Colonic mucosa (tissue), 4 donors: Measurements from ENCODE around the gene RAB11A. TPM values are rescaled to one million over a fixed set of nuclear protein-coding genes. Genes with fewer than 3 reads are reported as not detected.

Source experiments
- DNase-seq: peaks from one replicate; pipeline ENCODE4 v3.0.0-alpha.2; 2020
- H3K27ac ChIP-seq: fragments of 200-600 bp; one replicate; pipeline ENCODE4 v1.8.0; 2021
- H3K27me3 ChIP-seq: fragments of 200-600 bp; one replicate; pipeline ENCODE4 v1.8.0; 2021
- H3K36me3 ChIP-seq: fragments of 200-600 bp; one replicate; pipeline ENCODE4 v1.8.0; 2021
- H3K4me1 ChIP-seq: fragments of 200-600 bp; one replicate; pipeline ENCODE4 v1.8.0; 2021; ENCODE audit warnings: mild to moderate bottlenecking
- H3K4me3 ChIP-seq: fragments of 200-600 bp; one replicate; pipeline ENCODE4 v1.8.0; 2021
- H3K9ac ChIP-seq, 2 donors: one replicate each; pipeline ENCODE4 v1.7.0; 2013; ENCODE audit warnings: control low read depth in 2 of 2, low read depth in 2 of 2, low read length in 2 of 2
- H3K9me3 ChIP-seq: fragments of 200-600 bp; one replicate; pipeline ENCODE4 v1.8.0; 2021
- intact Hi-C: fragments of 100-400 bp; cut with DNase I; formaldehyde crosslinking; loops from one replicate; pipeline ENCODE4 v1.14.1; 2022
- total RNA-seq, 2 donors: library from RNA; stranded (reverse); fragmentation: NEBNext Ultra II Directional in 1 of 2; extraction: Animal tissue kit (Norgen Biotek cat#: 25700) in 1 of 2; gene quantifications; one replicate each; pipeline ENCODE4 v1.2.1, GENCODE V29; 2021
- TF ChIP-seq, protein P1 (sequence below): fragments of 200-600 bp; IDR thresholded peaks from one replicate; pipeline ENCODE4 v1.8.0; 2022; ENCODE audit warnings: antibody characterized with exemption, mild to moderate bottlenecking
- donor health status: healthy.
- donor health status: DM: no; HTN: no; CAD: no.
- donor health status: DM: no; HTN: no; CAD: no.

RAB11A gene
- total RNA-seq, 2 donors from 2014 or later: 299 to 377 TPM

DNA sequence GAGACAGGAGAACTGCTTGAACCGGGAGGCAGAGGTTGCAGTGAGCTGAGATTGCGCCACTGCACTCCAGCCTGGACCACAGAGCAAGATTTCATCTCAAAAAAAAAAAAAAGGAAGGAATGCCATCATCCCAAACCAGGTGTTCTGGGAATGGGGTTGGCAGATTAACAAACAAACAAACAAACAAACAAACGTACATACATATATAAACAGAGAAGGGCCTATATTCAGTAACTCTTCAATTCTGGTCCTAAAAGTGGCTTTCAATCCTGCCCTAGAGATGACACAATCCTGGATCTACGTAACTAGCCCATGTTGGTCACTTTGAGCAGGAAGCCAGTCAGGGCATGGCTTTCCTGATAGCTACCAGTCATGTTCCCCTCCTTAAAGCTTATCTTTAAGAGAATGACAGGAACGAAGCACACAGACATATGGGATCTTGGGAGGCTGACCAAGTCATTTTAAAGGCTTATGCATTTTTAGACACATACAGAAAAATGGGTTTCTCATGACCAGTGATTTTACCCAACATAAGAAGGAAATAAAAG lies 29.9 kb upstream of the RAB11A start:
- H3K36me3 ChIP-seq: no peaks in the 10 kb centered on the region
- no peak for DNase-seq
- intact Hi-C loops: no loop called here
- H3K9ac ChIP-seq: no peak overlapping the region
- TF ChIP-seq, protein P1, sequence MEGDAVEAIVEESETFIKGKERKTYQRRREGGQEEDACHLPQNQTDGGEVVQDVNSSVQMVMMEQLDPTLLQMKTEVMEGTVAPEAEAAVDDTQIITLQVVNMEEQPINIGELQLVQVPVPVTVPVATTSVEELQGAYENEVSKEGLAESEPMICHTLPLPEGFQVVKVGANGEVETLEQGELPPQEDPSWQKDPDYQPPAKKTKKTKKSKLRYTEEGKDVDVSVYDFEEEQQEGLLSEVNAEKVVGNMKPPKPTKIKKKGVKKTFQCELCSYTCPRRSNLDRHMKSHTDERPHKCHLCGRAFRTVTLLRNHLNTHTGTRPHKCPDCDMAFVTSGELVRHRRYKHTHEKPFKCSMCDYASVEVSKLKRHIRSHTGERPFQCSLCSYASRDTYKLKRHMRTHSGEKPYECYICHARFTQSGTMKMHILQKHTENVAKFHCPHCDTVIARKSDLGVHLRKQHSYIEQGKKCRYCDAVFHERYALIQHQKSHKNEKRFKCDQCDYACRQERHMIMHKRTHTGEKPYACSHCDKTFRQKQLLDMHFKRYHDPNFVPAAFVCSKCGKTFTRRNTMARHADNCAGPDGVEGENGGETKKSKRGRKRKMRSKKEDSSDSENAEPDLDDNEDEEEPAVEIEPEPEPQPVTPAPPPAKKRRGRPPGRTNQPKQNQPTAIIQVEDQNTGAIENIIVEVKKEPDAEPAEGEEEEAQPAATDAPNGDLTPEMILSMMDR: no peak
- H3K4me3 ChIP-seq: no peak overlapping the region
- H3K27me3 ChIP-seq: no peaks in the 10 kb centered on the region
- no peaks in the 10 kb centered on the region for H3K4me1 ChIP-seq
- no peaks in the 10 kb centered on the region for H3K9me3 ChIP-seq
- H3K27ac ChIP-seq: no peak overlapping the region

- Histone ChIP-seq H3K36me3 (no peaks in the 10 kb centered on the region), H3K4me3 (no peak overlapping the region), H3K27ac (no peak overlapping the region), H3K9ac (no peak overlapping the region), H3K9me3 (no peaks in the 10 kb centered on the region), H3K4me1 (no peaks in the 10 kb centered on the region), H3K27me3 (no peaks in the 10 kb centered on the region)
- DNase-seq: no peak
- intact Hi-C loops: no loop called here
- TF ChIP-seq, protein P1: no peak
Observed at GRCh38 chr15:65839985-65840384, 29.3 kb upstream of the RAB11A start.

GRCh38 chr15:65841121-65841930 lies 28.0 kb upstream of the RAB11A start:
- no peaks in the 10 kb centered on the region for H3K36me3 ChIP-seq
- intact Hi-C loops: no loop called here

DNA sequence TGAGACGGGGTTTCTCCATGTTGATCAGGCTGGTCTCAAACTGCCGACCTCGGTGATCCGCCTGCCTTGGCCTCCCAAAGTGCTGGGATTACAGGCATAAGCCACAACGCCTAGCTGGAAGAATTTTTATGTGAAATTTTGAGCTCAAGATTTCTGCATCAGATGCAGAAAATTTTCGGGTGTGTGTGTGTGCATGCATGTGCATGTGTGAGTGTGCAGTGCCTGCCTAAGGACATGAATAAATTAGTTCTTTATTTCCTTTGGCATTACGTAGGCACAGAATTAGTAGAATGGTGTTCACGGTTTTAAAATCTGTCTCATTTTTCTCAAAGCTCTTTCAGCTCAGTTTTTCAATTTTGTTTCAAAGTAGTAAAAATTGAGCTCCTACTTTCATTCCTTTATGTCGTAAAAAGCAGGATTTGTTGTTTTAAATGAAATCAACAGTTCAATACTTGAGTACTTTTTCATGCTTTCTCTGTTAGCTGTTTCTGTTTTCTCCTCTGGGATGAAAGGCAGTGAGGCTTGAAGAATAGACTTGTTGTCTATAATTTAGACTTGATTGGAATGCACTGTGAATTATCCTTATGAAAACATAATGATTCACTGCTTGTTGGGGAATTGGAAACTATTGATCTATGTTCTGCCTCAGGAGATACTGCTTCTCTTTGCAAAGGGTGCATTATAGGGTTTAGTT lies 23.3 kb upstream of the RAB11A start:
- H3K4me3 ChIP-seq: no peak overlapping the region
- no peaks in the 10 kb centered on the region for H3K4me1 ChIP-seq
- H3K36me3 ChIP-seq: no peaks in the 10 kb centered on the region
- TF ChIP-seq, protein P1: no peak
- H3K9ac ChIP-seq: no peak overlapping the region
- no peaks in the 10 kb centered on the region for H3K9me3 ChIP-seq
- no peaks in the 10 kb centered on the region for H3K27me3 ChIP-seq
- intact Hi-C loops: no loop called here
- no peak overlapping the region for H3K27ac ChIP-seq
- no peak for DNase-seq

More at GRCh38 chr15:65841121-65841930, 28.0 kb upstream of the RAB11A start:
- TF ChIP-seq, protein P1: no peak
- Histone ChIP-seq H3K9me3 (no peaks in the 10 kb centered on the region), H3K4me3 (no peak overlapping the region), H3K9ac (no peak overlapping the region), H3K27me3 (no peaks in the 10 kb centered on the region), H3K4me1 (no peaks in the 10 kb centered on the region), H3K27ac (no peak overlapping the region)
- DNase-seq: no peak

DNA sequence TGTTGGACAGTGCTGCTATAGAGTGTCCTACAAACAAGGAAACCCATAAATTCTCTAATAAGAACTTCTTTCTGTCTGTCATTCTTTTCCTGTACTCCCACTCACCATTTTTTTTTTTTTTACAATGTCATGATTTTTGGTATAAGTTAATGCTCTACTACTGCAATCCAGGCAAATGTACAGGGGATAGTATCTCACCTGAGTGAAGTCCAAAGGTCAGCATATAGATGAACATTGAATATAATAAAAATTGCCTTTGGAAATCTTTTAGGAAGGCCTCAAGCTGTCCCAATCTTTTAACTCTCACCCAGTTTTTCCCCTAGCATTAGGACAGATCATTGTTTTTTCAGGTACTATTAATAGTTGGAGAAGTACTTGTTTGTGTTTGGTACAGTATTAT lies 21.3 kb upstream of the RAB11A start:
- DNase-seq: no peak

More for the DNA sequence above, 21.3 kb upstream of the RAB11A start:
- H3K9me3 ChIP-seq: no peaks in the 10 kb centered on the region
- no peaks in the 10 kb centered on the region for H3K27me3 ChIP-seq
- intact Hi-C loops: no loop called here
- H3K9ac ChIP-seq: peak overlapping the region in 1 of 2 donors; percentile 19
- no peaks in the 10 kb centered on the region for H3K4me1 ChIP-seq
- no peak overlapping the region for H3K27ac ChIP-seq
- no peak overlapping the region for H3K4me3 ChIP-seq
- TF ChIP-seq, protein P1: no peak
- H3K36me3 ChIP-seq: no peaks in the 10 kb centered on the region
